Skin epidermis (tissue), 12 donors: Measurements from ENCODE around the gene INPP1.
A peak's percentile ranks its signal among the peaks of the same experiment; 100 is the strongest.
"Not testable (repeated sequence)": the region's sequence is repeated elsewhere in the genome, so short reads cannot be mapped to it uniquely, and the experiment has no call there.

Source experiments
- H3K27ac ChIP-seq, 21 experiments: fragments of 200-600 bp; sonication (generic) in 11 of 21; one replicate each; pipeline ENCODE4 v1.5.0; 2020; ENCODE audit warnings: mild to moderate bottlenecking in 3 of 21, inconsistent platforms in 2 of 21, moderate library complexity in 2 of 21
- H3K4me3 ChIP-seq, 7 experiments: fragments of 200-600 bp; sonication (generic) in 2 of 7; one replicate each; pipeline ENCODE4 v1.5.0; 2020; ENCODE audit warnings: inconsistent platforms in 2 of 7, mild to moderate bottlenecking in 2 of 7, moderate library complexity in 1 of 7

INPP1 gene

GRCh38 chr2:190343536-190344275 is at the start of gene INPP1:
Gene INPP1, plus strand, starts transcription at chr2:190343589. Its CDS starts 16,514 bp downstream, at chr2:190360103.
- peak within 1 kb of the TSS; percentile 56 to 98 (median 88) for H3K27ac ChIP-seq
- peak within 1 kb of the TSS; percentile 49 to 80 (median 57) for H3K4me3 ChIP-seq

GRCh38 chr2:190297880-190298279 is 45.5 kb upstream of the INPP1 start:
- H3K27ac ChIP-seq, H3K4me3 ChIP-seq: not testable (repeated sequence)

- H3K27ac ChIP-seq, result no peak overlapping the region
- no peak overlapping the region for H3K4me3 ChIP-seq
Measured at GRCh38 chr2:190301032-190301431, 42.4 kb upstream of the INPP1 start.

GRCh38 chr2:190302052-190302451 is 41.3 kb upstream of the INPP1 start:
- H3K27ac ChIP-seq, result no peak overlapping the region

GRCh38 chr2:190303647-190304046 is 39.7 kb upstream of the INPP1 start:
- Histone ChIP-seq H3K27ac (no peak overlapping the region), H3K4me3 (no peak overlapping the region)

More at GRCh38 chr2:190302052-190302451, 41.3 kb upstream of the INPP1 start:
- H3K4me3 ChIP-seq, result no peak overlapping the region

- Histone ChIP-seq H3K4me3 (no peak overlapping the region), H3K27ac (no peak overlapping the region)
Measured at GRCh38 chr2:190304404-190304803, 39.0 kb upstream of the INPP1 start.

GRCh38 chr2:190308031-190308430 is 35.4 kb upstream of the INPP1 start:
- Histone ChIP-seq H3K4me3 (no peak overlapping the region), H3K27ac (no peak overlapping the region)

- Histone ChIP-seq H3K27ac (no peak overlapping the region), H3K4me3 (no peak overlapping the region)
Measured at GRCh38 chr2:190311893-190312634, 31.3 kb upstream of the INPP1 start.

- H3K4me3 ChIP-seq, result not testable (repeated sequence)
Measured at GRCh38 chr2:190312635-190313025, 30.8 kb upstream of the INPP1 start.

GRCh38 chr2:190313880-190314279 is 29.5 kb upstream of the INPP1 start:
- no peak overlapping the region for H3K27ac ChIP-seq
- H3K4me3 ChIP-seq, result no peak overlapping the region

More at GRCh38 chr2:190312635-190313025, 30.8 kb upstream of the INPP1 start:
- not testable (repeated sequence) for H3K27ac ChIP-seq

GRCh38 chr2:190315273-190315672 is 28.1 kb upstream of the INPP1 start:
- Histone ChIP-seq H3K4me3 (no peak overlapping the region), H3K27ac (no peak overlapping the region)

- peak overlapping the region in 15 of 21 experiments; percentile 70 to 91 (median 85) for H3K27ac ChIP-seq
- H3K4me3 ChIP-seq, result peak overlapping the region; percentile 43 to 80 (median 62)
Measured at GRCh38 chr2:190318514-190318913, 24.9 kb upstream of the INPP1 start.

GRCh38 chr2:190318931-190319554 is 24.3 kb upstream of the INPP1 start:
- H3K27ac ChIP-seq, result peak overlapping the region; percentile 54 to 91 (median 83)
- peak overlapping the region; percentile 43 to 80 (median 62) for H3K4me3 ChIP-seq

- Histone ChIP-seq H3K4me3 (peak within 1 kb of the TSS; percentile 43 to 80 (median 62)), H3K27ac (peak within 1 kb of the TSS; percentile 54 to 91 (median 83))
Measured at GRCh38 chr2:190319555-190320498, 23.6 kb upstream of the INPP1 start, which contains the start of gene HIBCH. Gene HIBCH, minus strand, starts transcription at chr2:190319826. Its CDS starts 76 bp downstream, at chr2:190319750.

- Histone ChIP-seq H3K27ac (peak overlapping the region in 12 of 21 experiments; percentile 66 to 90 (median 86)), H3K4me3 (no peak overlapping the region)
Measured at GRCh38 chr2:190320696-190321095, 22.7 kb upstream of the INPP1 start.

GRCh38 chr2:190323406-190323805 is 20.0 kb upstream of the INPP1 start:
- H3K27ac ChIP-seq, result no peak overlapping the region
- H3K4me3 ChIP-seq, result no peak overlapping the region

GRCh38 chr2:190325588-190325987 is 17.8 kb upstream of the INPP1 start:
- H3K4me3 ChIP-seq, result no peak overlapping the region

GRCh38 chr2:190327867-190328572 is 15.4 kb upstream of the INPP1 start:
- Histone ChIP-seq H3K27ac (no peak overlapping the region), H3K4me3 (no peak overlapping the region)

More at GRCh38 chr2:190325588-190325987, 17.8 kb upstream of the INPP1 start:
- no peak overlapping the region for H3K27ac ChIP-seq
